ENCODE results near the gene LALBA.
"Not testable (repeated sequence)": the region's sequence is repeated elsewhere in the genome, so short reads cannot be mapped to it uniquely, and the experiment has no call there.

LALBA gene

DNA sequence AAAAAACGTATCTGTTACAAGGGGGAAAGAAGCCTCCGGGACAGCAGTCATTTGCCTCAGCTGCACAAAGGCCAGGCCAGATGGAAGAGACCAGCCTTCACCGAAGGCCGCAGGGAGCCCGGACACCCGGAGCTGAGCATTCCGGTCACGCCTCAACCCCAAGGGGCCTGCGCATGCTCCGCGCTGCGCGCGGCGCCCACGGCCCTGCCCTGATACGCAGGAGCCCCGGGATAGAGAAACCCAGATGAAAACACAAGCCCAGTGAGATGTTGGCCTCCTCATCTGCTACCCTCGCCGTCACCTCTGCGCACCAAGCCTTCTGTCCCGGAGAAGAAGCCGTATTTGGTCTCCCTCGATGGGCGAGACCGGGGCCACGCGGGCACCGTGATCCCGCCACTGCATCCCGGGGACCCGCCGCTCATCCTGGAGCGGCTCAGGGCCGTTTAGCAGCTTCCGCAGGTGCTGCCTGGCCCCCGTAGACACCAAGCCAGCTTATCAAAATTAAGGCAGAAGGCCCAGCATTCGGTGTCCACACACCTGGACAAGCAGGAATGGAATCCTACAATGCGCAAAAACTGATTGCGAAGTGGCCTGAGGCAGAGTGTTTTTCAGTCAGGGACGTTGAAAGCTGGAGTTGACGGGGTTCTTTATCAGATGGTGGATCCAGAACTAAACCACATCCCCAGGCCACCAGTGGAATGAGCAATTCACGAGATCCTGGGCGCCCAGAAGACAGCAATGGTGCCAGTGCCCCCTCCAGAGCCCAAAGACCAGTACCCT, 41.8 kb downstream of the LALBA start:
- DNase-seq = no peak

DNA sequence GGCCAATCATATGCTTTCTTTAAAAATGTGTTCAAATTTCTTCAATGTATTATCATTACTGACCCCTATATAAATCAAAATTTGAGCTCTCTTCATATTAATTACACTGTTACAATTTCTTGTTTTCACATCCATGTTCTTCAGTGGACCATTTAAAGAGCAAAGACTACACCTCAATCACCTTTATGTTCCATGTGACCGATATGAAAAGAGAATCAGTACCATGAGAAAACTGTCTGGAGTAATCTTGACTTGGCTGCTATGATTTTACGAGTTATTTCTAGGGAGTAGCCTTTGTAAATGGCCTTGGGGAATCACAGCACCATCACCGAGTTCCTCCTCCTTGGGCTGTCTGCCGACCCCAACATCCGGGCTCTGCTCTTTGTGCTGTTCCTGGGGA, 44.5 kb downstream of the LALBA start, which contains the start of gene OR8S1:
TSS of gene OR8S1 (plus strand) at position 301 of the 400 bp plus-strand sequence. CDS start at position 301, 0 bp downstream.
- no peak for DNase-seq

DNA sequence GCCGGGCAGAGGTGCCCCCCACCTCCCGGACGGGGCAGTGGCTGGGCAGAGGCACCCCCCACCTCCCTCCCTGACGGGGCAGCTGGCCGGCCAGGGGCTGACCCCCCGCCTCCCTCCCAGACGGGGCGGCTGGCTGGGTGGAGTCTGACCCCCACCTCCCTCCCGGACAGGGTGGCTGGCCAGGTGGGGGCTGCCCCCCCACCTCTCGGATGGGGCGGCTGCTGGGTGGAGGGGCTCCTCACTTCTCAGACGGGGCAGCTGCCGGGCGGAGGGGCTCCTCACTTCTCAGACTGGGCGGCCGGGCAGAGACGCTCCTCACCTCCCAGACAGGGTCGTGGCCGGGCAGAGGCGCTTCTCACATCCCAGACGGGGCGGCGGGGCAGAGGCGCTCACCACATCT, 49.5 kb downstream of the LALBA start:
- not testable (repeated sequence) for DNase-seq

Measured in inflammatory macrophage treated with lipopolysaccharide for 4 hours (primary cell).